Endodermal cell (in vitro differentiated cells): ENCODE results near the gene CZIB. TPM values are rescaled to one million over a fixed set of nuclear protein-coding genes. Genes with fewer than 3 reads are reported as not detected.

ENCODE experiments used
- DNase-seq: peaks from one replicate; pipeline ENCODE4 v3.0.0-alpha.2; 2017
- H3K27ac ChIP-seq: 2 replicates; pipeline ENCODE4 v1.5.1; 2013; ENCODE audit warnings: mild to moderate bottlenecking, low read depth, low read length, moderate library complexity
- H3K27me3 ChIP-seq: 2 replicates; pipeline ENCODE4 v1.6.1; 2013; ENCODE audit warnings: mild to moderate bottlenecking, low read length, moderate library complexity; ENCODE audit not compliant: insufficient read depth, control insufficient read depth, poor library complexity, severe bottlenecking
- H3K36me3 ChIP-seq: 2 replicates; pipeline ENCODE4 v1.7.0; 2013; ENCODE audit warnings: mild to moderate bottlenecking, low read length, moderate library complexity; ENCODE audit not compliant: control insufficient read depth, insufficient read depth
- H3K4me1 ChIP-seq: one replicate; pipeline ENCODE4 v1.7.0; 2013; ENCODE audit warnings: low read length; ENCODE audit not compliant: control insufficient read depth, insufficient read depth
- H3K4me3 ChIP-seq: 2 replicates; pipeline ENCODE4 v1.5.1; 2013; ENCODE audit warnings: mild to moderate bottlenecking, low read length, moderate library complexity
- H3K9ac ChIP-seq: 2 replicates; pipeline ENCODE4 v1.6.1; 2013; ENCODE audit warnings: mild to moderate bottlenecking, low read length, moderate library complexity; ENCODE audit not compliant: poor library complexity, severe bottlenecking; ENCODE audit errors: extremely low read depth
- H3K9me3 ChIP-seq: 2 replicates; pipeline ENCODE4 v1.6.1; 2013; ENCODE audit warnings: mild to moderate bottlenecking, low read length, moderate library complexity; ENCODE audit not compliant: control insufficient read depth
- H3K27ac Mint-ChIP-seq: 2 replicates; pipeline ENCODE4 v1.8.0; 2020; ENCODE audit warnings: mixed read lengths
- H3K27me3 Mint-ChIP-seq: 2 replicates; pipeline ENCODE4 v1.8.0; 2021; ENCODE audit warnings: mild to moderate bottlenecking, mixed read lengths; ENCODE audit not compliant: insufficient read depth
- H3K36me3 Mint-ChIP-seq: 2 replicates; pipeline ENCODE4 v1.8.0; 2020; ENCODE audit warnings: low read depth, mixed read lengths
- H3K4me1 Mint-ChIP-seq: 2 replicates; pipeline ENCODE4 v1.8.0; 2020; ENCODE audit warnings: mixed read lengths
- H3K4me3 Mint-ChIP-seq: 2 replicates; pipeline ENCODE4 v1.8.0; 2020; ENCODE audit warnings: mild to moderate bottlenecking, moderate library complexity, mixed read lengths
- H3K9me3 Mint-ChIP-seq: 2 replicates; pipeline ENCODE4 v1.8.0; 2020; ENCODE audit warnings: mild to moderate bottlenecking, mixed read lengths
- CTCF ChIP-seq: fragments of 200-600 bp; sonication (generic); conservative IDR thresholded peaks from 2 replicates; pipeline ENCODE4 v1.5.0; 2021; ENCODE audit warnings: antibody characterized with exemption, mild to moderate bottlenecking
- WGBS, 2 experiments: methylation state at CpG; one replicate each; pipeline versions ENCODE4 v1.1.5 to v1.1.7; 2013; ENCODE audit warnings: missing lambda C conversion rate in 2 of 2, mixed read lengths in 1 of 2; ENCODE audit not compliant: insufficient coverage in 1 of 2, insufficient read length in 1 of 2; 5-methylcytosine and 5-hydroxymethylcytosine counted together
- total RNA-seq, 2 donors: library from RNA; stranded (reverse); fragmentation: NEBNext Ultra II Directional in 1 of 2; extraction: Animal tissue kit (Norgen Biotek cat#: 25700) in 1 of 2; gene quantifications; 2 replicates in 1 of 2; 3 replicates in 1 of 2; pipeline ENCODE4 v1.2.1, GENCODE V29; 2021

CZIB gene
- total RNA-seq, 2 donors from 2014 or later: 64.4 to 74.2 TPM

- no peak for TF ChIP-seq CTCF
- Histone ChIP-seq H3K27me3 (no peaks in the 10 kb centered on the region), H3K4me1 (no peaks in the 10 kb centered on the region), H3K9ac (peak within 1 kb of the TSS; percentile 71), H3K4me3 (peak within 1 kb of the TSS; percentile 89), H3K9me3 (no peaks in the 10 kb centered on the region), H3K36me3 (peaks cover 9% of the 10 kb centered on the region), H3K27ac (peak within 1 kb of the TSS; percentile 71)
- Mint-ChIP-seq H3K36me3 (peaks cover 7% of the 10 kb centered on the region), H3K4me3 (peak within 1 kb of the TSS; percentile 96), H3K27ac (peak within 1 kb of the TSS; percentile 97), H3K27me3 (peaks cover 7% of the 10 kb centered on the region), H3K9me3 (no peaks in the 10 kb centered on the region), H3K4me1 (peaks cover 21% of the 10 kb centered on the region)
- DNase-seq: peak; percentile 96
- 1% methylated on average over 14 to 57 of the region's 57 CpGs for WGBS, 2 experiments
These were observed 23.7 kb downstream of the CZIB start, which contains the start of gene CPT2 for GRCh38 chr1:53196485-53197290. Gene CPT2 (plus strand): TSS chr1:53196824. CDS start chr1:53196944, 120 bp downstream.

GRCh38 chr1:53196017-53196484 lies 24.4 kb downstream of the CZIB start:
- DNase-seq: no peak
- peaks cover 1% of the 10 kb centered on the region for H3K36me3 Mint-ChIP-seq
- 53 to 60% methylated on average over 5 to 9 of the region's 9 CpGs for WGBS, 2 experiments
- TF ChIP-seq CTCF: no peak
- H3K27me3 ChIP-seq: no peaks in the 10 kb centered on the region
- peak overlapping the region; percentile 89 for H3K4me3 ChIP-seq
- H3K9me3 Mint-ChIP-seq: no peaks in the 10 kb centered on the region
- H3K4me1 Mint-ChIP-seq: peaks cover 22% of the 10 kb centered on the region
- H3K27ac Mint-ChIP-seq: peak overlapping the region; percentile 71
- H3K4me1 ChIP-seq: no peaks in the 10 kb centered on the region
- no peak overlapping the region for H3K9ac ChIP-seq
- H3K36me3 ChIP-seq: peaks cover 6% of the 10 kb centered on the region
- H3K9me3 ChIP-seq: no peaks in the 10 kb centered on the region
- peak overlapping the region; percentile 96 for H3K4me3 Mint-ChIP-seq
- H3K27ac ChIP-seq: no peak overlapping the region
- peaks cover 7% of the 10 kb centered on the region for H3K27me3 Mint-ChIP-seq

GRCh38 chr1:53195246-53196016 lies 25.0 kb downstream of the CZIB start:
- H3K27ac ChIP-seq: no peak overlapping the region
- Mint-ChIP-seq H3K4me1 (peaks cover 28% of the 10 kb centered on the region), H3K9me3 (no peaks in the 10 kb centered on the region), H3K27ac (no peak overlapping the region), H3K27me3 (peaks cover 7% of the 10 kb centered on the region), H3K36me3 (no peaks in the 10 kb centered on the region), H3K4me3 (peak overlapping the region; percentile 96)
- H3K9ac ChIP-seq: no peak overlapping the region
- H3K27me3 ChIP-seq: no peaks in the 10 kb centered on the region
- DNase-seq: no peak
- no peaks in the 10 kb centered on the region for H3K9me3 ChIP-seq
- no peak for TF ChIP-seq CTCF
- H3K36me3 ChIP-seq: no peaks in the 10 kb centered on the region
- no peaks in the 10 kb centered on the region for H3K4me1 ChIP-seq
- 92 to 93% methylated on average over 9 to 11 of the region's 11 CpGs for WGBS, 2 experiments
- no peak overlapping the region for H3K4me3 ChIP-seq
